AG09319 (cell line): ENCODE results near the gene UBE2J2.

Source experiments
- DNase-seq: peaks from one replicate; pipeline ENCODE4 v3.0.0-alpha.2; 2010; ENCODE audit warnings: low read depth; ENCODE audit errors: extremely low read depth
- CTCF ChIP-seq: IDR thresholded peaks from 2 replicates; pipeline ENCODE4 v1.5.1; 2011; ENCODE audit warnings: low read depth, mild to moderate bottlenecking, inconsistent platforms, low read length, moderate library complexity

UBE2J2 gene

GRCh38 chr1:1217621-1218523, 55.8 kb downstream of the UBE2J2 start:
- DNase-seq: no peak
- TF ChIP-seq CTCF: no peak

- no peak for DNase-seq
- no peak for TF ChIP-seq CTCF
These were observed 56.7 kb downstream of the UBE2J2 start for GRCh38 chr1:1216770-1217620.

- DNase-seq: no peak
- no peak for TF ChIP-seq CTCF
These were observed 57.6 kb downstream of the UBE2J2 start for GRCh38 chr1:1215881-1216605.

- no peak for TF ChIP-seq CTCF
- DNase-seq: no peak
These were observed 58.5 kb downstream of the UBE2J2 start for GRCh38 chr1:1215080-1215676.

GRCh38 chr1:1213345-1214265, 60.0 kb downstream of the UBE2J2 start, which contains the start of gene TNFRSF4:
TNFRSF4 (minus strand) TSS chr1:1214153; CDS start chr1:1214127, 26 bp downstream.
- TF ChIP-seq CTCF: no peak
- no peak for DNase-seq

- TF ChIP-seq CTCF: no peak
- DNase-seq: no peak
These were observed 60.8 kb downstream of the UBE2J2 start for GRCh38 chr1:1212780-1213344.
